K562 (cell line): ENCODE measurements around the gene KIAA2012. TPM values are rescaled to one million over a fixed set of nuclear protein-coding genes. Genes with fewer than 3 reads are reported as not detected.

ENCODE experiments used
- ATAC-seq: fragments of 200-7000 bp; cut with Tn5 transposase; 3 replicates; pipeline ENCODE4 v1.9.1; 2020; ENCODE audit warnings: moderate library complexity
- BruUV-seq: library from RNA; stranded (reverse); fragments of 400-500 nt; replicated peaks from 2 replicates; lab custom pipeline; 2021; lab: Mats Ljungman, UMichigan
- CTCF ChIA-PET: fragments of 300-600 bp; formaldehyde crosslinking; extraction: SDS; loops from one replicate; lab custom pipeline; 2021; ENCODE audit warnings: low intra/inter-chr PET ratio; lab: Yijun Ruan, JAX
- POLR2A ChIA-PET: fragments of 300-600, 350-650 bp; sonication (Branson Sonifier 250); formaldehyde crosslinking; extraction: SDS; loops from one replicate; lab custom pipeline; 2021; ENCODE audit warnings: antibody characterized with exemption, inconsistent platforms; lab: Yijun Ruan, JAX
- DNase-seq, 4 experiments: peaks; one replicate each; pipeline versions ENCODE4 v3.0.0 to v3.0.0-alpha.2; 2011 to 2018; ENCODE audit warnings: low spot score in 3 of 4, mixed read lengths in 3 of 4; ENCODE audit errors: extremely low read depth in 1 of 4
- FAIRE-seq: peaks from 2 replicates; lab custom pipeline; 2011; peaks lifted over from hg19 to GRCh38; lab: Jason Lieb, UNC
- H2AFZ ChIP-seq: 2 replicates; pipeline ENCODE4 v1.6.0; 2011; ENCODE audit warnings: low read depth, low read length, control low read depth, inconsistent platforms
- H3K27ac ChIP-seq: fragments of 200-600 bp; 3 replicates; pipeline ENCODE4 v1.8.0; 2011; ENCODE audit warnings: low read depth, mild to moderate bottlenecking, control low read depth, inconsistent platforms, low read length, moderate library complexity, mixed read lengths; ENCODE audit errors: extremely low read depth
- H3K27me3 ChIP-seq, 2 experiments: fragments of 300-600 bp in 1 of 2; 2 replicates in 1 of 2; 3 replicates in 1 of 2; pipeline versions ENCODE4 v1.6.0 to v1.8.0; 2011; ENCODE audit warnings: inconsistent platforms in 2 of 2, low read length in 2 of 2, mild to moderate bottlenecking in 1 of 2, mixed read lengths in 1 of 2, moderate library complexity in 1 of 2; ENCODE audit not compliant: control insufficient read depth in 2 of 2, insufficient read depth in 2 of 2
- H3K36me3 ChIP-seq: fragments of 300-600 bp; 3 replicates; pipeline ENCODE4 v1.8.0; 2011; ENCODE audit warnings: mild to moderate bottlenecking, low read length, inconsistent platforms; ENCODE audit not compliant: control insufficient read depth, insufficient read depth
- H3K4me1 ChIP-seq, 2 experiments: fragments of 200-600 bp in 1 of 2; replicated peaks in 1 of 2; 2 replicates in 1 of 2; 3 replicates in 1 of 2; pipeline versions ENCODE4 v1.5.1 to v1.8.0; 2011; ENCODE audit warnings: inconsistent platforms in 2 of 2, low read length in 2 of 2, mild to moderate bottlenecking in 1 of 2, mixed read lengths in 1 of 2, moderate library complexity in 1 of 2; ENCODE audit not compliant: control insufficient read depth in 2 of 2, insufficient read depth in 2 of 2
- H3K4me2 ChIP-seq: 2 replicates; pipeline ENCODE4 v1.6.1; 2011; ENCODE audit warnings: low read length, control low read depth, inconsistent platforms, mixed read lengths; ENCODE audit not compliant: insufficient read depth
- H3K4me3 ChIP-seq: fragments of 200-600 bp; sonication (generic), shearing (Covaris generic); 2 replicates; pipeline ENCODE4 v1.5.1; 2016; ENCODE audit warnings: control low read depth, inconsistent platforms
- H3K79me2 ChIP-seq: fragments of 200-600 bp; 3 replicates; pipeline ENCODE4 v1.8.0; 2011; ENCODE audit warnings: low read length, inconsistent platforms; ENCODE audit not compliant: control insufficient read depth, insufficient read depth
- H3K9ac ChIP-seq, 2 experiments: 2 replicates each; pipeline versions ENCODE4 v1.6.0 to v1.6.1; 2011; ENCODE audit warnings: low read depth in 2 of 2, low read length in 2 of 2, control low read depth in 1 of 2, inconsistent platforms in 1 of 2, mild to moderate bottlenecking in 1 of 2, mixed read lengths in 1 of 2; ENCODE audit not compliant: insufficient read depth in 1 of 2
- H3K9me1 ChIP-seq: one replicate; pipeline ENCODE4 v1.6.0; 2011; ENCODE audit warnings: inconsistent platforms, mild to moderate bottlenecking, low read length, moderate library complexity; ENCODE audit not compliant: control insufficient read depth, insufficient read depth
- H3K9me3 ChIP-seq: replicated peaks from 2 replicates; pipeline ENCODE4 v1.5.1; 2011; ENCODE audit warnings: low read depth, low read length, inconsistent platforms; ENCODE audit not compliant: control insufficient read depth, insufficient read depth
- H4K20me1 ChIP-seq: replicated peaks from 2 replicates; pipeline ENCODE4 v1.6.1; 2011; ENCODE audit warnings: low read length, inconsistent platforms, mixed read lengths; ENCODE audit not compliant: control insufficient read depth, insufficient read depth
- CBFA2T3 ChIP-seq: fragments of 450-650 bp; IDR thresholded peaks from 2 replicates; pipeline ENCODE4 v1.6.1; 2017
- CCNT2 ChIP-seq: IDR thresholded peaks from 2 replicates; pipeline ENCODE4 v1.6.1; 2011; ENCODE audit warnings: borderline replicate concordance, low read depth, mild to moderate bottlenecking, moderate library complexity, mixed read lengths, low read length; ENCODE audit not compliant: insufficient read length; ENCODE audit errors: extremely low read depth
- NCOA1 ChIP-seq: fragments of 450-650 bp; IDR thresholded peaks from 2 replicates; pipeline ENCODE4 v1.6.1; 2016; ENCODE audit warnings: low read depth
- NCOR1 ChIP-seq: fragments of 450-650 bp; IDR thresholded peaks from 2 replicates; pipeline ENCODE4 v1.6.1; 2016; ENCODE audit warnings: mild to moderate bottlenecking, moderate library complexity
- NR4A1 ChIP-seq, 2 experiments: fragments of 250-450 bp in 1 of 2; fragments of 450-650 bp in 1 of 2; sonication (Bioruptor Pico) in 1 of 2; IDR thresholded peaks; 2 replicates each; pipeline versions ENCODE4 v1.4.0 to v1.6.1; 2016 to 2020; ENCODE audit warnings: mild to moderate bottlenecking in 2 of 2, missing compliant biosample characterization in 1 of 2, missing genetic modification characterization in 1 of 2, moderate library complexity in 1 of 2
- NRF1 ChIP-seq, 2 experiments: fragments of 450-650 bp; IDR thresholded peaks in 1 of 2; conservative IDR thresholded peaks in 1 of 2; 2 replicates each; pipeline ENCODE4 v1.6.1; 2014; ENCODE audit warnings: mild to moderate bottlenecking in 2 of 2
- SMAD1 ChIP-seq: fragments of 150-350 bp; IDR thresholded peaks from 2 replicates; pipeline ENCODE4 v1.6.1; 2014; ENCODE audit warnings: low read length, low read depth; ENCODE audit not compliant: partially characterized antibody
- ZBTB8A ChIP-seq: fragments of 450-650 bp; IDR thresholded peaks from 2 replicates; pipeline ENCODE4 v1.6.1; 2018; ENCODE audit warnings: mild to moderate bottlenecking, moderate library complexity; ENCODE audit not compliant: partially characterized antibody
- in situ Hi-C: fragments of 300-500 bp; cut with MboI; formaldehyde crosslinking; loops from 4 replicates; pipeline ENCODE4 v1.15.0; 2018; ENCODE audit warnings: inconsistent platforms, mixed read lengths
- intact Hi-C: fragments of 100-400 bp; cut with micrococcal nuclease; formaldehyde crosslinking; loops from 2 replicates; pipeline ENCODE4 v1.14.2; 2022
- polyA plus RNA-seq, 8 experiments: library from polyadenylated mRNA; depleted of rRNA in 4 of 8; stranded (reverse) in 5 of 8; unstranded in 3 of 8; fragments of >200 nt; fragmentation: Nextera tagmentation in 2 of 8; fragmentation: Illumina TruSeq in 1 of 8; extraction: Ambion mirVana in 2 of 8; extraction: Trizol in 1 of 8; gene quantifications; 2 replicates each; pipeline versions ENCODE4 v1.2.1 to v1.2.3, GENCODE V29; 2011 to 2014; ENCODE audit warnings: inconsistent platforms in 1 of 8, missing spikeins in 1 of 8
- total RNA-seq, 7 experiments: library from RNA; depleted of rRNA in 6 of 7; stranded (reverse); fragments of >200 nt in 6 of 7; fragmentation: Illumina TruSeq in 2 of 7; extraction: Trizol in 2 of 7; gene quantifications; 2 replicates each; pipeline versions ENCODE4 v1.2.1 to v1.2.3, GENCODE V29; 2011 to 2021; ENCODE audit warnings: low replicate concordance in 1 of 7
- TF ChIP-seq, protein P1 (sequence below): IDR thresholded peaks from 2 replicates; pipeline ENCODE4 v1.6.1; 2014; ENCODE audit warnings: antibody characterized with exemption
- TF ChIP-seq, protein P2 (sequence below): fragments of 450-650 bp; IDR thresholded peaks from one replicate; pipeline ENCODE4 v1.6.1; 2018; ENCODE audit warnings: mild to moderate bottlenecking, moderate library complexity; ENCODE audit not compliant: partially characterized antibody
- TF ChIP-seq, protein P3 (sequence below), 2 experiments: IDR thresholded peaks; 2 replicates each; pipeline ENCODE4 v1.6.1; 2012; ENCODE audit warnings: improper control_type of control experiment in 2 of 2, low read depth in 2 of 2, low read length in 2 of 2, borderline replicate concordance in 1 of 2
- TF ChIP-seq, protein P4 (sequence below), 3 experiments: fragments of 200-800 bp in 1 of 3; sonication (Bioruptor generic) in 1 of 3; sonication (generic) in 1 of 3; formaldehyde crosslinking in 1 of 3; IDR thresholded peaks; 2 replicates each; pipeline versions ENCODE4 v1.6.1 to v1.8.0; 2016 to 2022; ENCODE audit warnings: mild to moderate bottlenecking in 2 of 3, missing compliant biosample characterization in 2 of 3, missing genetic modification characterization in 2 of 3, missing genetic modification reagents in 1 of 3

KIAA2012 gene
- total and polyA plus RNA-seq, 9 of the 15 experiments (the other 6 are each of a cell fraction or from before 2014, with no cell fraction given): not detected

DNA sequence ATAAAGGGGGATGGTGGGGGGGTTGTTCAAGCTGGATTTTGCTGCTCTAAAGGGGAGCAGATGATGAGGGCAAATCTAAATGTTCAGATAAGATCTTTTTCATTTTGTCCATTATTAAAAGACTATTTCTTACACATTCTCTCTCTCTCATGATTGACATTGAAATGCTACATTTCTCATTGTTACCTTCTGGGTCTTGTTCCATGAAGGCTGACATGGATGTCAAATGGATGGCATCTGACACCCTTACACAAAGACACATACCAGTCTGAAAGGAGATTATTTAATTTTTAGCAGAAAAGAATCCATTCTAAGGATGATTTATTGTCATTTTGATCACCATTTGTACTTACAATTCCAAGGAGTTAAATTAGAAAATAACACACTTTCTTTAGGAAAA, 28.3 kb upstream of the KIAA2012 start:
- Histone ChIP-seq H3K9me1 (no peaks in the 10 kb centered on the region), H3K4me1 (peaks cover 0 to 3% of the 10 kb centered on the region in 2 experiments; a peak in 1 of 5 replicates), H3K79me2 (no peaks in the 10 kb centered on the region), H3K27ac (no peak overlapping the region), H2AFZ (no peak overlapping the region), H3K36me3 (no peaks in the 10 kb centered on the region), H3K4me2 (no peak overlapping the region), H3K9me3 (no peaks in the 10 kb centered on the region), H3K4me3 (no peak overlapping the region), H4K20me1 (no peaks in the 10 kb centered on the region), H3K9ac (no peak overlapping the region), H3K27me3 (peaks cover 0 to 15% of the 10 kb centered on the region in 2 experiments; a peak in 2 of 5 replicates)
- intact Hi-C loops (no loop called here), in situ Hi-C loops (no loop called here)
- no TSS peak for BruUV-seq
- ATAC-seq: no peak
- no peak for TF ChIP-seq ZBTB8A
- TF ChIP-seq NR4A1 (CRISPR knock-in tag; IDR thresholded peaks at IDR 0.05): no peak
- no peak for TF ChIP-seq NR4A1 (tag; IDR thresholded peaks at IDR 0.05)
- TF ChIP-seq, protein P1, sequence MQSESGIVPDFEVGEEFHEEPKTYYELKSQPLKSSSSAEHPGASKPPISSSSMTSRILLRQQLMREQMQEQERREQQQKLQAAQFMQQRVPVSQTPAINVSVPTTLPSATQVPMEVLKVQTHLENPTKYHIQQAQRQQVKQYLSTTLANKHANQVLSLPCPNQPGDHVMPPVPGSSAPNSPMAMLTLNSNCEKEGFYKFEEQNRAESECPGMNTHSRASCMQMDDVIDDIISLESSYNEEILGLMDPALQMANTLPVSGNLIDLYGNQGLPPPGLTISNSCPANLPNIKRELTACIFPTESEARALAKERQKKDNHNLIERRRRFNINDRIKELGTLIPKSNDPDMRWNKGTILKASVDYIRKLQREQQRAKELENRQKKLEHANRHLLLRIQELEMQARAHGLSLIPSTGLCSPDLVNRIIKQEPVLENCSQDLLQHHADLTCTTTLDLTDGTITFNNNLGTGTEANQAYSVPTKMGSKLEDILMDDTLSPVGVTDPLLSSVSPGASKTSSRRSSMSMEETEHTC: no peak
- TF ChIP-seq, protein P2, sequence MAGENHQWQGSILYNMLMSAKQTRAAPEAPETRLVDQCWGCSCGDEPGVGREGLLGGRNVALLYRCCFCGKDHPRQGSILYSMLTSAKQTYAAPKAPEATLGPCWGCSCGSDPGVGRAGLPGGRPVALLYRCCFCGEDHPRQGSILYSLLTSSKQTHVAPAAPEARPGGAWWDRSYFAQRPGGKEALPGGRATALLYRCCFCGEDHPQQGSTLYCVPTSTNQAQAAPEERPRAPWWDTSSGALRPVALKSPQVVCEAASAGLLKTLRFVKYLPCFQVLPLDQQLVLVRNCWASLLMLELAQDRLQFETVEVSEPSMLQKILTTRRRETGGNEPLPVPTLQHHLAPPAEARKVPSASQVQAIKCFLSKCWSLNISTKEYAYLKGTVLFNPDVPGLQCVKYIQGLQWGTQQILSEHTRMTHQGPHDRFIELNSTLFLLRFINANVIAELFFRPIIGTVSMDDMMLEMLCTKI: no peak
- TF ChIP-seq SMAD1: no peak
- TF ChIP-seq, protein P3, sequence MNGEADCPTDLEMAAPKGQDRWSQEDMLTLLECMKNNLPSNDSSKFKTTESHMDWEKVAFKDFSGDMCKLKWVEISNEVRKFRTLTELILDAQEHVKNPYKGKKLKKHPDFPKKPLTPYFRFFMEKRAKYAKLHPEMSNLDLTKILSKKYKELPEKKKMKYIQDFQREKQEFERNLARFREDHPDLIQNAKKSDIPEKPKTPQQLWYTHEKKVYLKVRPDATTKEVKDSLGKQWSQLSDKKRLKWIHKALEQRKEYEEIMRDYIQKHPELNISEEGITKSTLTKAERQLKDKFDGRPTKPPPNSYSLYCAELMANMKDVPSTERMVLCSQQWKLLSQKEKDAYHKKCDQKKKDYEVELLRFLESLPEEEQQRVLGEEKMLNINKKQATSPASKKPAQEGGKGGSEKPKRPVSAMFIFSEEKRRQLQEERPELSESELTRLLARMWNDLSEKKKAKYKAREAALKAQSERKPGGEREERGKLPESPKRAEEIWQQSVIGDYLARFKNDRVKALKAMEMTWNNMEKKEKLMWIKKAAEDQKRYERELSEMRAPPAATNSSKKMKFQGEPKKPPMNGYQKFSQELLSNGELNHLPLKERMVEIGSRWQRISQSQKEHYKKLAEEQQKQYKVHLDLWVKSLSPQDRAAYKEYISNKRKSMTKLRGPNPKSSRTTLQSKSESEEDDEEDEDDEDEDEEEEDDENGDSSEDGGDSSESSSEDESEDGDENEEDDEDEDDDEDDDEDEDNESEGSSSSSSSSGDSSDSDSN (IDR thresholded peaks at IDR 0.05; ENCODE audit: borderline replicate concordance in 1 of 2, low read depth in 2 of 2, low read length in 2 of 2): no peak
- TF ChIP-seq, protein P4, sequence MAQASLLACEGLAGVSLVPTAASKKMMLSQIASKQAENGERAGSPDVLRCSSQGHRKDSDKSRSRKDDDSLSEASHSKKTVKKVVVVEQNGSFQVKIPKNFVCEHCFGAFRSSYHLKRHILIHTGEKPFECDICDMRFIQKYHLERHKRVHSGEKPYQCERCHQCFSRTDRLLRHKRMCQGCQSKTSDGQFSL (CRISPR knock-in tag; IDR thresholded peaks at IDR 0.05): no peak
- TF ChIP-seq, protein P4 (tag; IDR thresholded peaks at IDR 0.05): no peak
- no peak for TF ChIP-seq CCNT2
- TF ChIP-seq NRF1 (conservative IDR thresholded peaks at IDR 0.05 in 1 of 2, IDR thresholded peaks at IDR 0.05 in 1 of 2): no peak
- TF ChIP-seq NCOA1: no peak
- no peak for TF ChIP-seq CBFA2T3
- TF ChIP-seq NCOR1: no peak
- FAIRE-seq: no peak
- ChIA-PET POLR2A (no interaction called here), CTCF (no interaction called here)
- no peak for DNase-seq
